Measurements from ENCODE around the gene LIPG. TPM values are rescaled to one million over a fixed set of nuclear protein-coding genes. Genes with fewer than 3 reads are reported as not detected.
A peak's percentile ranks its signal among the peaks of the same experiment; 100 is the strongest.

LIPG gene
- total RNA-seq, 5 donors from 2014 or later (not counting 1 experiment from before 2014, with no cell fraction given): 0.22 to 0.76 (median 0.26) TPM; not detected in 2

GRCh38 chr18:49625021-49625691 lies 63.3 kb downstream of the LIPG start:
- ChIA-PET POLR2A (no interaction called here), CTCF (interaction anchor here in 1 of 2 donors (0.5 kb wide), 1 partner anchor 37 kb away, joined by 5 read pairs; no protein-coding TSS in a partner anchor)
- Mint-ChIP-seq H3K4me1 (peaks cover 0 to 2% (median 0%) of the 10 kb centered on the region in 3 donors), H3K4me3 (no peak overlapping the region), H3K36me3 (no peaks in the 10 kb centered on the region), H3K27me3 (peaks cover 22 to 38% of the 10 kb centered on the region in 2 donors), H3K27ac (no peak overlapping the region), H3K9me3 (no peaks in the 10 kb centered on the region)
- H3K4me1 ChIP-seq (ENCODE audit: control insufficient read depth in 1 of 2, extremely low read depth in 1 of 2, insufficient read depth in 2 of 2, low read length in 2 of 2): no peaks in the 10 kb centered on the region
- ATAC-seq (replicated peaks in 1 of 4): no peak
- peaks cover 0 to 21% of the 10 kb centered on the region in 2 experiments for H3K27me3 ChIP-seq (replicated peaks in 1 of 2; ENCODE audit: control insufficient read depth in 2 of 2, extremely low read depth in 1 of 2, insufficient read depth in 2 of 2, low read length in 1 of 2)
- H3K36me3 ChIP-seq (ENCODE audit: control insufficient read depth in 2 of 2, extremely low read depth in 1 of 2, insufficient read depth in 1 of 2, low read length in 1 of 2): no peaks in the 10 kb centered on the region
- no peak overlapping the region for H3K27ac ChIP-seq (ENCODE audit: low read length)
- DNase-seq: no peak
- H3K4me3 ChIP-seq (ENCODE audit: control insufficient read depth in 1 of 2, extremely low read depth in 1 of 2, low read length in 1 of 2): no peak overlapping the region
- 97% methylated on average over 4 of the region's 9 CpGs for WGBS (ENCODE audit: insufficient coverage)
- H3K9me3 ChIP-seq: no peaks in the 10 kb centered on the region

GRCh38 chr18:49626842-49627467 lies 65.1 kb downstream of the LIPG start:
- Mint-ChIP-seq H3K9me3 (no peaks in the 10 kb centered on the region), H3K4me3 (no peak overlapping the region), H3K27ac (no peak overlapping the region), H3K36me3 (no peaks in the 10 kb centered on the region), H3K27me3 (peaks cover 16 to 32% of the 10 kb centered on the region in 2 donors), H3K4me1 (no peaks in the 10 kb centered on the region)
- Histone ChIP-seq H3K27ac (ENCODE audit: low read length) (no peak overlapping the region), H3K9me3 (no peaks in the 10 kb centered on the region), H3K27me3 (replicated peaks in 1 of 2; ENCODE audit: control insufficient read depth in 2 of 2, extremely low read depth in 1 of 2, insufficient read depth in 2 of 2, low read length in 1 of 2) (peaks cover 0 to 23% of the 10 kb centered on the region in 2 experiments), H3K4me1 (ENCODE audit: control insufficient read depth in 1 of 2, extremely low read depth in 1 of 2, insufficient read depth in 2 of 2, low read length in 2 of 2) (no peaks in the 10 kb centered on the region), H3K4me3 (ENCODE audit: control insufficient read depth in 1 of 2, extremely low read depth in 1 of 2, low read length in 1 of 2) (no peak overlapping the region), H3K36me3 (ENCODE audit: control insufficient read depth in 2 of 2, extremely low read depth in 1 of 2, insufficient read depth in 1 of 2, low read length in 1 of 2) (no peaks in the 10 kb centered on the region)
- 37% methylated on average over 5 of the region's 8 CpGs for WGBS (ENCODE audit: insufficient coverage)
- ATAC-seq (replicated peaks in 1 of 4): no peak
- no peak for DNase-seq
- CTCF ChIA-PET: no interaction called here
- POLR2A ChIA-PET: no interaction called here

- POLR2A ChIA-PET: interaction anchor here in 1 of 2 donors (0.6 kb wide), 1 partner anchor 613 kb away, joined by 7 read pairs; no protein-coding TSS in a partner anchor
- WGBS (ENCODE audit: insufficient coverage): 27% methylated on average over 3 of the region's 3 CpGs
Measured at GRCh38 chr18:49628119-49628518, 66.3 kb downstream of the LIPG start.

GRCh38 chr18:49628881-49629795 lies 67.3 kb downstream of the LIPG start:
- Histone ChIP-seq H3K4me3 (ENCODE audit: control insufficient read depth in 1 of 2, extremely low read depth in 1 of 2, low read length in 1 of 2) (no peak overlapping the region), H3K9me3 (no peaks in the 10 kb centered on the region), H3K4me1 (ENCODE audit: control insufficient read depth in 1 of 2, extremely low read depth in 1 of 2, insufficient read depth in 2 of 2, low read length in 2 of 2) (no peaks in the 10 kb centered on the region), H3K27ac (ENCODE audit: low read length) (no peak overlapping the region), H3K27me3 (replicated peaks in 1 of 2; ENCODE audit: control insufficient read depth in 2 of 2, extremely low read depth in 1 of 2, insufficient read depth in 2 of 2, low read length in 1 of 2) (peaks cover 0 to 15% of the 10 kb centered on the region in 2 experiments), H3K36me3 (ENCODE audit: control insufficient read depth in 2 of 2, extremely low read depth in 1 of 2, insufficient read depth in 1 of 2, low read length in 1 of 2) (no peaks in the 10 kb centered on the region)
- 88% methylated on average over 15 of the region's 16 CpGs for whole genome bisulfite sequencing (ENCODE audit: insufficient coverage)
- ChIA-PET POLR2A (no interaction called here), CTCF (no interaction called here)
- Mint-ChIP-seq H3K27ac (no peak overlapping the region), H3K27me3 (peaks cover 0 to 21% of the 10 kb centered on the region in 2 donors), H3K9me3 (no peaks in the 10 kb centered on the region), H3K36me3 (no peaks in the 10 kb centered on the region), H3K4me3 (no peak overlapping the region), H3K4me1 (no peaks in the 10 kb centered on the region)
- ATAC-seq (replicated peaks in 1 of 4) (no peak), DNase-seq (peak in 1 of 35 experiments; percentile 4)

More at GRCh38 chr18:49628119-49628518, 66.3 kb downstream of the LIPG start:
- DNase-seq: no peak
- Mint-ChIP-seq H3K4me3 (no peak overlapping the region), H3K27ac (no peak overlapping the region), H3K4me1 (no peaks in the 10 kb centered on the region), H3K9me3 (no peaks in the 10 kb centered on the region), H3K27me3 (peaks cover 6 to 25% of the 10 kb centered on the region in 2 donors), H3K36me3 (no peaks in the 10 kb centered on the region)
- no peak for ATAC-seq (replicated peaks in 1 of 4)
- CTCF ChIA-PET: interaction anchor here in 1 of 2 donors (0.6 kb wide), 1 partner anchor 274 kb away, joined by 3 read pairs; no protein-coding TSS in a partner anchor
- Histone ChIP-seq H3K27ac (ENCODE audit: low read length) (no peak overlapping the region), H3K27me3 (replicated peaks in 1 of 2; ENCODE audit: control insufficient read depth in 2 of 2, extremely low read depth in 1 of 2, insufficient read depth in 2 of 2, low read length in 1 of 2) (peaks cover 0 to 15% of the 10 kb centered on the region in 2 experiments), H3K36me3 (ENCODE audit: control insufficient read depth in 2 of 2, extremely low read depth in 1 of 2, insufficient read depth in 1 of 2, low read length in 1 of 2) (no peaks in the 10 kb centered on the region), H3K4me1 (ENCODE audit: control insufficient read depth in 1 of 2, extremely low read depth in 1 of 2, insufficient read depth in 2 of 2, low read length in 2 of 2) (no peaks in the 10 kb centered on the region), H3K9me3 (no peaks in the 10 kb centered on the region), H3K4me3 (ENCODE audit: control insufficient read depth in 1 of 2, extremely low read depth in 1 of 2, low read length in 1 of 2) (no peak overlapping the region)

- no peak overlapping the region for H3K4me3 Mint-ChIP-seq
Measured at GRCh38 chr18:49630246-49630699, 68.4 kb downstream of the LIPG start.

More at GRCh38 chr18:49630246-49630699, 68.4 kb downstream of the LIPG start:
- Mint-ChIP-seq H3K4me1 (no peaks in the 10 kb centered on the region), H3K9me3 (no peaks in the 10 kb centered on the region), H3K36me3 (no peaks in the 10 kb centered on the region), H3K27ac (no peak overlapping the region), H3K27me3 (peaks cover 0 to 13% of the 10 kb centered on the region in 2 donors)
- ChIA-PET POLR2A (no interaction called here), CTCF (interaction anchor here in 1 of 2 donors (0.5 kb wide), 1 partner anchor 130 kb away, joined by 4 read pairs; no protein-coding TSS in a partner anchor)
- Histone ChIP-seq H3K9me3 (no peaks in the 10 kb centered on the region), H3K4me1 (ENCODE audit: control insufficient read depth in 1 of 2, extremely low read depth in 1 of 2, insufficient read depth in 2 of 2, low read length in 2 of 2) (no peaks in the 10 kb centered on the region), H3K27me3 (replicated peaks in 1 of 2; ENCODE audit: control insufficient read depth in 2 of 2, extremely low read depth in 1 of 2, insufficient read depth in 2 of 2, low read length in 1 of 2) (peaks cover 0 to 15% of the 10 kb centered on the region in 2 experiments), H3K27ac (ENCODE audit: low read length) (no peak overlapping the region), H3K4me3 (ENCODE audit: control insufficient read depth in 1 of 2, extremely low read depth in 1 of 2, low read length in 1 of 2) (no peak overlapping the region), H3K36me3 (ENCODE audit: control insufficient read depth in 2 of 2, extremely low read depth in 1 of 2, insufficient read depth in 1 of 2, low read length in 1 of 2) (no peaks in the 10 kb centered on the region)
- peak in 1 of 35 experiments; percentile 10 for DNase-seq
- ATAC-seq (replicated peaks in 1 of 4): no peak

Data from T-cell (primary cell).